SK-N-SH treated with all-trans-retinoic acid at 6 μM for 48 hours (cell line): ENCODE data around the gene CDC34.

Experiments used
- ATAC-seq: fragments of 200-7000 bp; cut with Tn5 transposase; 3 replicates; pipeline ENCODE4 v1.9.1; 2020; ENCODE audit warnings: mild to moderate bottlenecking, moderate library complexity
- ARNTL ChIP-seq: fragments of 450-650 bp; formaldehyde crosslinking; IDR thresholded peaks from 2 replicates; pipeline ENCODE4 v1.5.0; 2020; ENCODE audit warnings: low read depth, mild to moderate bottlenecking, moderate library complexity, borderline replicate concordance
- BACH2 ChIP-seq: fragments of 250-450 bp; sonication (Bioruptor Pico); IDR thresholded peaks from 2 replicates; pipeline ENCODE4 v1.9.0; 2021; ENCODE audit warnings: mild to moderate bottlenecking, borderline replicate concordance
- CSDC2 ChIP-seq: fragments of 250-450 bp; sonication (Bioruptor Pico); IDR thresholded peaks from 2 replicates; pipeline ENCODE4 v1.5.0; 2020; ENCODE audit warnings: mild to moderate bottlenecking, moderate library complexity
- GLIS3 ChIP-seq: fragments of 250-450 bp; sonication (Bioruptor Pico); IDR thresholded peaks from 2 replicates; pipeline ENCODE4 v1.5.0; 2020; ENCODE audit warnings: mild to moderate bottlenecking, moderate library complexity
- ISL1 ChIP-seq: fragments of 250-450 bp; sonication (Bioruptor Pico); IDR thresholded peaks from 2 replicates; pipeline ENCODE4 v2.1.2; 2022; ENCODE audit warnings: mild to moderate bottlenecking, moderate library complexity
- OSR1 ChIP-seq: fragments of 250-450 bp; sonication (Bioruptor Pico); IDR thresholded peaks from 2 replicates; pipeline ENCODE4 v1.8.0; 2022; ENCODE audit warnings: moderate library complexity, mild to moderate bottlenecking, inconsistent platforms
- PPARA ChIP-seq: fragments of 250-450 bp; sonication (Bioruptor Pico); IDR thresholded peaks from 2 replicates; pipeline ENCODE4 v1.5.0; 2020; ENCODE audit warnings: mild to moderate bottlenecking, borderline replicate concordance
- RARB ChIP-seq: fragments of 250-450 bp; sonication (Bioruptor Pico); IDR thresholded peaks from 2 replicates; pipeline ENCODE4 v1.8.0; 2021; ENCODE audit warnings: mild to moderate bottlenecking, moderate library complexity
- SNAI2 ChIP-seq: fragments of 250-450 bp; sonication (Bioruptor Pico); IDR thresholded peaks from 2 replicates; pipeline ENCODE4 v1.5.0; 2020; ENCODE audit warnings: mild to moderate bottlenecking, moderate library complexity
- TCF4 ChIP-seq: fragments of 250-450 bp; sonication (Bioruptor Pico); IDR thresholded peaks from 2 replicates; pipeline ENCODE4 v1.8.0; 2021; ENCODE audit warnings: mild to moderate bottlenecking, moderate library complexity, borderline replicate concordance
- TOX ChIP-seq: fragments of 250-450 bp; sonication (Bioruptor Pico); IDR thresholded peaks from 2 replicates; pipeline ENCODE4 v1.8.0; 2021; ENCODE audit warnings: mild to moderate bottlenecking, moderate library complexity, borderline replicate concordance
- ZC3H10 ChIP-seq: fragments of 250-450 bp; sonication (Bioruptor Pico); IDR thresholded peaks from 2 replicates; pipeline ENCODE4 v1.5.1; 2021; ENCODE audit warnings: mild to moderate bottlenecking, moderate library complexity
- ZFP3 ChIP-seq: fragments of 250-450 bp; sonication (Bioruptor Pico); IDR thresholded peaks from 2 replicates; pipeline ENCODE4 v1.5.0; 2020; ENCODE audit warnings: mild to moderate bottlenecking, moderate library complexity
- ZFP30 ChIP-seq: fragments of 450-650 bp; formaldehyde crosslinking; IDR thresholded peaks from 2 replicates; pipeline ENCODE4 v1.5.0; 2022; ENCODE audit warnings: mild to moderate bottlenecking, moderate library complexity
- ZNF565 ChIP-seq: fragments of 450-650 bp; formaldehyde crosslinking; conservative IDR thresholded peaks from 2 replicates; pipeline ENCODE4 v1.5.0; 2020; ENCODE audit warnings: low read depth, mild to moderate bottlenecking, moderate library complexity
- ZNF70 ChIP-seq: fragments of 450-650 bp; formaldehyde crosslinking; IDR thresholded peaks from 2 replicates; pipeline ENCODE4 v1.5.0; 2020; ENCODE audit warnings: mild to moderate bottlenecking, moderate library complexity
- TF ChIP-seq, protein P1 (sequence below): fragments of 250-450 bp; sonication (Bioruptor Pico); IDR thresholded peaks from 2 replicates; pipeline ENCODE4 v1.5.1; 2020; ENCODE audit warnings: low read depth, mild to moderate bottlenecking, moderate library complexity
- TF ChIP-seq, protein P2 (sequence below): fragments of 250-450 bp; sonication (Bioruptor Pico); IDR thresholded peaks from 2 replicates; pipeline ENCODE4 v1.8.0; 2021; ENCODE audit warnings: low read depth, mild to moderate bottlenecking, moderate library complexity, borderline replicate concordance
- TF ChIP-seq, protein P3 (sequence below): fragments of 250-450 bp; sonication (Bioruptor Pico); IDR thresholded peaks from 2 replicates; pipeline ENCODE4 v1.8.0; 2020; ENCODE audit warnings: mild to moderate bottlenecking, moderate library complexity, borderline replicate concordance
- TF ChIP-seq, protein P4 (sequence below): fragments of 250-450 bp; sonication (Bioruptor Pico); IDR thresholded peaks from 2 replicates; pipeline ENCODE4 v1.5.0; 2020; ENCODE audit warnings: mild to moderate bottlenecking, moderate library complexity
- TF ChIP-seq, protein P5 (sequence below): fragments of 250-450 bp; sonication (Bioruptor Pico); IDR thresholded peaks from 2 replicates; pipeline ENCODE4 v1.5.1; 2021; ENCODE audit warnings: mild to moderate bottlenecking, moderate library complexity

Gene CDC34

DNA sequence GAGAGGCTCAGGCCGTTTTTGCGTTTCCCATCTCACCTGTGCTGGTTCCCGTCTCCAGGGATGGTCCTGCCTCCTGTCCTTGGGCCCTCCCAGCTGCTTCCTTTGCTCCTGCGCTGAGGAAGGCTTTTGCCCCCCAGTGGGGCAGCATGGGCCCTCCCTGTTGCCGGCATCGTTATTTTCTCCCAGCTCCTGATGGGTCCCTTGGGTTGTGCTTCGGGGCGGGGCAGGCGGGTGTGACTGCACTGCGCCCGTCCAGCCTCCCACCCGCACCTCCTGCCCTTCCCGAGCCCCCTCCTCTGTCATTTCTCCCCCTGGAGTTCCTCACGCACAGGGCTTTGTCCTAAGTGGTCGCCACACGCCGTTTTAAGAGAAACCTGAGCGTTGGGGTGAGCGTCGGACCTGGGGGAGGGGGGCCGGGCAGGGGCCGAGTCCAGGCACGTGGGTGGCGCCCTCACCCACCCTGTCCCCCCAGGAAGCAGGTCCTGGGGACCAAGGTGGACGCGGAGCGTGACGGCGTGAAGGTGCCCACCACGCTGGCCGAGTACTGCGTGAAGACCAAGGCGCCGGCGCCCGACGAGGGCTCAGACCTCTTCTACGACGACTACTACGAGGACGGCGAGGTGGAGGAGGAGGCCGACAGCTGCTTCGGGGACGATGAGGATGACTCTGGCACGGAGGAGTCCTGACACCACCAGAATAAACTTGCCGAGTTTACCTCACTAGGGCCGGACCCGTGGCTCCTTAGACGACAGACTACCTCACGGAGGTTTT is 9.5 kb downstream of the CDC34 start:
- TF ChIP-seq, protein P1, sequence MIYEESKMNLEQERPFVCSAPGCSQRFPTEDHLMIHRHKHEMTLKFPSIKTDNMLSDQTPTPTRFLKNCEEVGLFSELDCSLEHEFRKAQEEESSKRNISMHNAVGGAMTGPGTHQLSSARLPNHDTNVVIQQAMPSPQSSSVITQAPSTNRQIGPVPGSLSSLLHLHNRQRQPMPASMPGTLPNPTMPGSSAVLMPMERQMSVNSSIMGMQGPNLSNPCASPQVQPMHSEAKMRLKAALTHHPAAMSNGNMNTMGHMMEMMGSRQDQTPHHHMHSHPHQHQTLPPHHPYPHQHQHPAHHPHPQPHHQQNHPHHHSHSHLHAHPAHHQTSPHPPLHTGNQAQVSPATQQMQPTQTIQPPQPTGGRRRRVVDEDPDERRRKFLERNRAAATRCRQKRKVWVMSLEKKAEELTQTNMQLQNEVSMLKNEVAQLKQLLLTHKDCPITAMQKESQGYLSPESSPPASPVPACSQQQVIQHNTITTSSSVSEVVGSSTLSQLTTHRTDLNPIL, result no peak
- TF ChIP-seq PPARA (no peak), RARB (no peak), SNAI2 (no peak), ZNF70 (no peak), TOX (CRISPR knock-in tag) (no peak), CSDC2 (CRISPR knock-in tag) (no peak), TCF4 (CRISPR knock-in tag) (no peak), GLIS3 (no peak), ARNTL (CRISPR knock-in tag) (no peak), BACH2 (CRISPR knock-in tag) (no peak), ZFP30 (CRISPR knock-in tag) (no peak), OSR1 (CRISPR knock-in tag) (no peak), ZNF565 (CRISPR knock-in tag) (no peak), ZC3H10 (CRISPR knock-in tag) (no peak), ISL1 (CRISPR knock-in tag) (no peak), ZFP3 (CRISPR knock-in tag) (no peak)
- TF ChIP-seq, protein P2, sequence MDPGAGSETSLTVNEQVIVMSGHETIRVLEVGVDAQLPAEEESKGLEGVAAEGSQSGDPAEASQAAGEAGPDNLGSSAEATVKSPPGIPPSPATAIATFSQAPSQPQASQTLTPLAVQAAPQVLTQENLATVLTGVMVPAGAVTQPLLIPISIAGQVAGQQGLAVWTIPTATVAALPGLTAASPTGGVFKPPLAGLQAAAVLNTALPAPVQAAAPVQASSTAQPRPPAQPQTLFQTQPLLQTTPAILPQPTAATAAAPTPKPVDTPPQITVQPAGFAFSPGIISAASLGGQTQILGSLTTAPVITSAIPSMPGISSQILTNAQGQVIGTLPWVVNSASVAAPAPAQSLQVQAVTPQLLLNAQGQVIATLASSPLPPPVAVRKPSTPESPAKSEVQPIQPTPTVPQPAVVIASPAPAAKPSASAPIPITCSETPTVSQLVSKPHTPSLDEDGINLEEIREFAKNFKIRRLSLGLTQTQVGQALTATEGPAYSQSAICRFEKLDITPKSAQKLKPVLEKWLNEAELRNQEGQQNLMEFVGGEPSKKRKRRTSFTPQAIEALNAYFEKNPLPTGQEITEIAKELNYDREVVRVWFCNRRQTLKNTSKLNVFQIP (CRISPR knock-in tag), result no peak
- TF ChIP-seq, protein P3, sequence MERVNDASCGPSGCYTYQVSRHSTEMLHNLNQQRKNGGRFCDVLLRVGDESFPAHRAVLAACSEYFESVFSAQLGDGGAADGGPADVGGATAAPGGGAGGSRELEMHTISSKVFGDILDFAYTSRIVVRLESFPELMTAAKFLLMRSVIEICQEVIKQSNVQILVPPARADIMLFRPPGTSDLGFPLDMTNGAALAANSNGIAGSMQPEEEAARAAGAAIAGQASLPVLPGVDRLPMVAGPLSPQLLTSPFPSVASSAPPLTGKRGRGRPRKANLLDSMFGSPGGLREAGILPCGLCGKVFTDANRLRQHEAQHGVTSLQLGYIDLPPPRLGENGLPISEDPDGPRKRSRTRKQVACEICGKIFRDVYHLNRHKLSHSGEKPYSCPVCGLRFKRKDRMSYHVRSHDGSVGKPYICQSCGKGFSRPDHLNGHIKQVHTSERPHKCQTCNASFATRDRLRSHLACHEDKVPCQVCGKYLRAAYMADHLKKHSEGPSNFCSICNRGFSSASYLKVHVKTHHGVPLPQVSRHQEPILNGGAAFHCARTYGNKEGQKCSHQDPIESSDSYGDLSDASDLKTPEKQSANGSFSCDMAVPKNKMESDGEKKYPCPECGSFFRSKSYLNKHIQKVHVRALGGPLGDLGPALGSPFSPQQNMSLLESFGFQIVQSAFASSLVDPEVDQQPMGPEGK, result no peak
- TF ChIP-seq, protein P4, sequence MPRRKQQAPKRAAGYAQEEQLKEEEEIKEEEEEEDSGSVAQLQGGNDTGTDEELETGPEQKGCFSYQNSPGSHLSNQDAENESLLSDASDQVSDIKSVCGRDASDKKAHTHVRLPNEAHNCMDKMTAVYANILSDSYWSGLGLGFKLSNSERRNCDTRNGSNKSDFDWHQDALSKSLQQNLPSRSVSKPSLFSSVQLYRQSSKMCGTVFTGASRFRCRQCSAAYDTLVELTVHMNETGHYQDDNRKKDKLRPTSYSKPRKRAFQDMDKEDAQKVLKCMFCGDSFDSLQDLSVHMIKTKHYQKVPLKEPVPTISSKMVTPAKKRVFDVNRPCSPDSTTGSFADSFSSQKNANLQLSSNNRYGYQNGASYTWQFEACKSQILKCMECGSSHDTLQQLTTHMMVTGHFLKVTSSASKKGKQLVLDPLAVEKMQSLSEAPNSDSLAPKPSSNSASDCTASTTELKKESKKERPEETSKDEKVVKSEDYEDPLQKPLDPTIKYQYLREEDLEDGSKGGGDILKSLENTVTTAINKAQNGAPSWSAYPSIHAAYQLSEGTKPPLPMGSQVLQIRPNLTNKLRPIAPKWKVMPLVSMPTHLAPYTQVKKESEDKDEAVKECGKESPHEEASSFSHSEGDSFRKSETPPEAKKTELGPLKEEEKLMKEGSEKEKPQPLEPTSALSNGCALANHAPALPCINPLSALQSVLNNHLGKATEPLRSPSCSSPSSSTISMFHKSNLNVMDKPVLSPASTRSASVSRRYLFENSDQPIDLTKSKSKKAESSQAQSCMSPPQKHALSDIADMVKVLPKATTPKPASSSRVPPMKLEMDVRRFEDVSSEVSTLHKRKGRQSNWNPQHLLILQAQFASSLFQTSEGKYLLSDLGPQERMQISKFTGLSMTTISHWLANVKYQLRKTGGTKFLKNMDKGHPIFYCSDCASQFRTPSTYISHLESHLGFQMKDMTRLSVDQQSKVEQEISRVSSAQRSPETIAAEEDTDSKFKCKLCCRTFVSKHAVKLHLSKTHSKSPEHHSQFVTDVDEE (CRISPR knock-in tag), result no peak
- ATAC-seq, result no peak

DNA sequence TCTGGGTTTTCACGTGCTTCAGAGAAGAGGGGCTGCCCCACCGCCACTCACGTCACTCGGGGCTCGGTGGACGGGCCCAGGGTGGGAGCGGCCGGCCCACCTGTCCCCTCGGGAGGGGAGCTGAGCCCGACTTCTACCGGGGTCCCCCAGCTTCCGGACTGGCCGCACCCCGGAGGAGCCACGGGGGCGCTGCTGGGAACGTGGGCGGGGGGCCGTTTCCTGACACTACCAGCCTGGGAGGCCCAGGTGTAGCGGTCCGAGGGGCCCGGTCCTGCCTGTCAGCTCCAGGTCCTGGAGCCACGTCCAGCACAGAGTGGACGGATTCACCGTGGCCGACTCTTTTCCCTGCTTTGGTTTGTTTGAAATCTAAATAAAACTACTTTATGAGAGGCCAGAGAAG is 10.1 kb downstream of the CDC34 start:
- no peak for ATAC-seq
- TF ChIP-seq ARNTL (CRISPR knock-in tag) (no peak), ZFP30 (CRISPR knock-in tag) (no peak), ISL1 (CRISPR knock-in tag) (no peak), ZNF70 (no peak), PPARA (no peak), OSR1 (CRISPR knock-in tag) (no peak), RARB (no peak), SNAI2 (no peak), TCF4 (CRISPR knock-in tag) (no peak), GLIS3 (no peak), TOX (CRISPR knock-in tag) (no peak), ZNF565 (CRISPR knock-in tag) (no peak)
- TF ChIP-seq, protein P4 (CRISPR knock-in tag), result no peak
- TF ChIP-seq, protein P5, sequence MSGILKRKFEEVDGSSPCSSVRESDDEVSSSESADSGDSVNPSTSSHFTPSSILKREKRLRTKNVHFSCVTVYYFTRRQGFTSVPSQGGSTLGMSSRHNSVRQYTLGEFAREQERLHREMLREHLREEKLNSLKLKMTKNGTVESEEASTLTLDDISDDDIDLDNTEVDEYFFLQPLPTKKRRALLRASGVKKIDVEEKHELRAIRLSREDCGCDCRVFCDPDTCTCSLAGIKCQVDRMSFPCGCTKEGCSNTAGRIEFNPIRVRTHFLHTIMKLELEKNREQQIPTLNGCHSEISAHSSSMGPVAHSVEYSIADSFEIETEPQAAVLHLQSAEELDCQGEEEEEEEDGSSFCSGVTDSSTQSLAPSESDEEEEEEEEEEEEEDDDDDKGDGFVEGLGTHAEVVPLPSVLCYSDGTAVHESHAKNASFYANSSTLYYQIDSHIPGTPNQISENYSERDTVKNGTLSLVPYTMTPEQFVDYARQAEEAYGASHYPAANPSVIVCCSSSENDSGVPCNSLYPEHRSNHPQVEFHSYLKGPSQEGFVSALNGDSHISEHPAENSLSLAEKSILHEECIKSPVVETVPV (CRISPR knock-in tag), result no peak
